UCSD-AML1 (cell line): ENCODE data around the gene RNF151.
"Not testable (repeated sequence)": the region's sequence is repeated elsewhere in the genome, so short reads cannot be mapped to it uniquely, and the experiment has no call there.

Experiments
- DNase-seq: peaks from one replicate; lab custom pipeline; 2025; ENCODE audit not compliant: unreplicated experiment; lab: John Stamatoyannopoulos, UW

Gene RNF151

GRCh38 chr16:2006317-2006716 lies 39.7 kb downstream of the RNF151 start:
- DNase-seq = no peak

GRCh38 chr16:2007081-2007836 lies 40.6 kb downstream of the RNF151 start:
- no peak for DNase-seq

GRCh38 chr16:2008009-2008526 lies 41.4 kb downstream of the RNF151 start:
- no peak for DNase-seq

GRCh38 chr16:2008631-2009163 lies 42.0 kb downstream of the RNF151 start:
- peak; percentile 36 for DNase-seq

GRCh38 chr16:2009164-2009711 lies 42.6 kb downstream of the RNF151 start:
- no peak for DNase-seq

- peak; percentile 89 for DNase-seq
Observed at GRCh38 chr16:2009791-2010510, 43.3 kb downstream of the RNF151 start, which contains the start of gene ZNF598. Gene ZNF598, minus strand, starts transcription at chr16:2009821.

- DNase-seq = not testable (repeated sequence)
Observed at GRCh38 chr16:2011726-2012125, 45.1 kb downstream of the RNF151 start.

- DNase-seq = no peak
Observed at GRCh38 chr16:2013527-2013926, 46.9 kb downstream of the RNF151 start.

- DNase-seq = no peak
Observed at GRCh38 chr16:2015117-2015946, 48.7 kb downstream of the RNF151 start.

GRCh38 chr16:2015947-2016208 lies 49.2 kb downstream of the RNF151 start:
- DNase-seq = no peak

- no peak for DNase-seq
Observed at GRCh38 chr16:2016407-2016922, 49.8 kb downstream of the RNF151 start.
